Mammary epithelial cell (primary cell): ENCODE results near the gene MSI2.

Source experiments
- CTCF ChIP-seq, 2 donors: IDR thresholded peaks in 1 of 2; conservative IDR thresholded peaks in 1 of 2; 2 replicates each; pipeline ENCODE4 v1.5.1; 2011 to 2012; ENCODE audit warnings: inconsistent platforms in 2 of 2, low read length in 2 of 2, mild to moderate bottlenecking in 2 of 2, control low read depth in 1 of 2, low read depth in 1 of 2; ENCODE audit not compliant: insufficient read depth in 1 of 2; ENCODE audit errors: extremely low read depth in 1 of 2
- EZH2 ChIP-seq: IDR thresholded peaks from 2 replicates; pipeline ENCODE4 v1.6.1; 2012; ENCODE audit warnings: low read length, inconsistent platforms, borderline replicate concordance

GRCh38 chr17:57373756-57374155, 117.4 kb downstream of the MSI2 start:
- TF ChIP-seq CTCF (conservative IDR thresholded peaks at IDR 0.05 in 1 of 2, IDR thresholded peaks at IDR 0.05 in 1 of 2; ENCODE audit: extremely low read depth in 1 of 2, insufficient read depth in 1 of 2, low read depth in 1 of 2, low read length in 2 of 2) (no peak), EZH2 (no peak)
